Testis (tissue), 3 donors: ENCODE data around the gene GCH1. TPM values are rescaled to one million over a fixed set of nuclear protein-coding genes. Genes with fewer than 3 reads are reported as not detected.

Source experiments
- DNase-seq: peaks from one replicate; pipeline ENCODE4 v3.0.0-alpha.2; 2019
- H3K27ac ChIP-seq, 2 donors: fragments of 200-600 bp; sonication (generic); one replicate each; pipeline ENCODE4 v1.5.1; 2019
- H3K27me3 ChIP-seq: fragments of 200-600 bp; sonication (generic); one replicate; pipeline ENCODE4 v1.5.1; 2019
- H3K36me3 ChIP-seq: fragments of 200-600 bp; sonication (generic); one replicate; pipeline ENCODE4 v1.5.1; 2017; ENCODE audit warnings: low read depth; ENCODE audit errors: missing control alignments
- H3K4me1 ChIP-seq: fragments of 200-600 bp; sonication (generic); one replicate; pipeline ENCODE4 v1.5.1; 2019
- H3K4me3 ChIP-seq, 2 donors: fragments of 200-600 bp; sonication (generic); one replicate each; pipeline ENCODE4 v1.5.1; 2017 to 2019
- H3K9me3 ChIP-seq: fragments of 200-600 bp; sonication (generic); one replicate; pipeline ENCODE4 v1.5.1; 2017
- POLR2A ChIP-seq: fragments of 450-650 bp; IDR thresholded peaks from one replicate; pipeline ENCODE4 v1.6.1; 2017; ENCODE audit warnings: antibody characterized with exemption, mild to moderate bottlenecking, moderate library complexity
- WGBS, 2 donors: methylation state at CpG; one replicate each; pipeline ENCODE4 v1.1.5; 2018; 5-methylcytosine and 5-hydroxymethylcytosine counted together
- intact Hi-C: fragments of 100-400 bp; cut with DNase I; formaldehyde crosslinking; loops from one replicate; pipeline ENCODE4 v1.15.1; 2023; ENCODE audit warnings: low total_unique reads
- polyA plus RNA-seq: library from polyadenylated mRNA; stranded (reverse); fragments of 350-450 nt; fragmentation: Illumina TruSeq; extraction: RNeasy Lipid Tissue Mini Kit (QIAGEN cat#74804); gene quantifications from one replicate; pipeline ENCODE4 v1.2.3, GENCODE V29; 2014; ENCODE audit warnings: low read depth, low replicate concordance; ENCODE audit not compliant: insufficient read depth
- total RNA-seq, 2 donors: library from RNA; depleted of rRNA; stranded (reverse); fragments of >200 nt; gene quantifications; one replicate each; pipeline ENCODE4 v1.2.3, GENCODE V29; 2016
- TF ChIP-seq, protein P1 (sequence below), 3 experiments: fragments of 450-650 bp in 2 of 3; fragments of 200-600 bp in 1 of 3; sonication (generic) in 1 of 3; IDR thresholded peaks; one replicate each; pipeline ENCODE4 v1.5.1; 2016 to 2019; ENCODE audit warnings: antibody characterized with exemption in 3 of 3, mild to moderate bottlenecking in 2 of 3, moderate library complexity in 1 of 3

Gene GCH1
- total and polyA plus RNA-seq, 3 donors from 2014 or later = 8.8 to 15.8 (median 11.3) TPM

DNA sequence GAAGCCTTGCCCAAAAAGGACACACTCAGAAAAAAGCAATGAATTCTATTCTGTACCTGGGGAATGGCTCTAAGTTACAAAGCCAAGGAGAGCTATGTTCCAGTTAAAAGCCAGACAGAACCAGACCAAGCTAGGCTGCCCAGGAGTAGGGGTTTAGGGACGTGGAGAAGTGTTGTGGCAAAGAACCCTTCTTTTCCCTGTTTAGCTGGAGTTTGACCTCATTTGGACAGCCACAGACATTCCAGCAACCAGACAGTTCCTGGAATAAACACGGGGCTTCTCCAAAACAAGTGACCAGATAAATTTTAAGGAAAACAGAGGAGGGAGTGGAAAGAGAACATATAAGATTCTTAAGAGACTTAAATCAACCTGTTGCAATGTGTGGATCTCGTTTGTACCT, 62.3 kb downstream of the GCH1 start:
- H3K4me3 ChIP-seq = no peak overlapping the region
- no peaks in the 10 kb centered on the region for H3K36me3 ChIP-seq
- WGBS, 2 donors = 35 to 62% methylated on average over 3 of the region's 3 CpGs
- intact Hi-C loops = no loop called here
- TF ChIP-seq, protein P1, sequence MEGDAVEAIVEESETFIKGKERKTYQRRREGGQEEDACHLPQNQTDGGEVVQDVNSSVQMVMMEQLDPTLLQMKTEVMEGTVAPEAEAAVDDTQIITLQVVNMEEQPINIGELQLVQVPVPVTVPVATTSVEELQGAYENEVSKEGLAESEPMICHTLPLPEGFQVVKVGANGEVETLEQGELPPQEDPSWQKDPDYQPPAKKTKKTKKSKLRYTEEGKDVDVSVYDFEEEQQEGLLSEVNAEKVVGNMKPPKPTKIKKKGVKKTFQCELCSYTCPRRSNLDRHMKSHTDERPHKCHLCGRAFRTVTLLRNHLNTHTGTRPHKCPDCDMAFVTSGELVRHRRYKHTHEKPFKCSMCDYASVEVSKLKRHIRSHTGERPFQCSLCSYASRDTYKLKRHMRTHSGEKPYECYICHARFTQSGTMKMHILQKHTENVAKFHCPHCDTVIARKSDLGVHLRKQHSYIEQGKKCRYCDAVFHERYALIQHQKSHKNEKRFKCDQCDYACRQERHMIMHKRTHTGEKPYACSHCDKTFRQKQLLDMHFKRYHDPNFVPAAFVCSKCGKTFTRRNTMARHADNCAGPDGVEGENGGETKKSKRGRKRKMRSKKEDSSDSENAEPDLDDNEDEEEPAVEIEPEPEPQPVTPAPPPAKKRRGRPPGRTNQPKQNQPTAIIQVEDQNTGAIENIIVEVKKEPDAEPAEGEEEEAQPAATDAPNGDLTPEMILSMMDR (IDR thresholded peaks at IDR 0.05) = no peak
- TF ChIP-seq POLR2A = no peak
- DNase-seq = no peak
- H3K27me3 ChIP-seq = no peaks in the 10 kb centered on the region
- peak overlapping the region in 1 of 2 donors; percentile 52 for H3K27ac ChIP-seq
- H3K9me3 ChIP-seq = no peaks in the 10 kb centered on the region
- H3K4me1 ChIP-seq = no peaks in the 10 kb centered on the region

DNA sequence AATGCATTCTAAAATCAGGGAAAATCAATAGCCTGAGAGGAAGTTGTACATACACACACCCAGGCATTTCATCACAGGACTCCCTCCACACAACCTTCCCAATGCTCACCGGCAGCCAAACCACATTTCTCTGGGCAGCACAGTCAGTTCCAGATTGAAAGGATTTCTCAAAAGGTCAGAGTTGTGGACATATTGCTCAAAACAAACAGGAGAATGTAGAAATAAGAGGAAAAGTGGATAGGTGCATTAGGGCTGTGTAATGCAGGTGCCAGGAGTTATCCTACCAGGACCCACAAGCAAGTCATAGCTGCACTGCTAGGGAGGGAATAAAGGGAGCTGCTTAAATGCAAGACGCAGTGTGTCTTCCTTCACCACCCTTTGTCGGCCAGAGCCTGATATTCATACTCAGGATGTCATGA, 62.9 kb downstream of the GCH1 start:
- 55 to 68% methylated on average over 3 of the region's 3 CpGs for whole genome bisulfite sequencing, 2 donors
- H3K27ac ChIP-seq = peak overlapping the region in 1 of 2 donors; percentile 52
- H3K4me3 ChIP-seq = no peak overlapping the region
- H3K27me3 ChIP-seq = no peaks in the 10 kb centered on the region
- intact Hi-C loops = no loop called here
- no peaks in the 10 kb centered on the region for H3K36me3 ChIP-seq
- no peak for TF ChIP-seq POLR2A
- TF ChIP-seq, protein P1 (IDR thresholded peaks at IDR 0.05) = no peak
- DNase-seq = peak; percentile 30
- H3K4me1 ChIP-seq = no peaks in the 10 kb centered on the region
- no peaks in the 10 kb centered on the region for H3K9me3 ChIP-seq

DNA sequence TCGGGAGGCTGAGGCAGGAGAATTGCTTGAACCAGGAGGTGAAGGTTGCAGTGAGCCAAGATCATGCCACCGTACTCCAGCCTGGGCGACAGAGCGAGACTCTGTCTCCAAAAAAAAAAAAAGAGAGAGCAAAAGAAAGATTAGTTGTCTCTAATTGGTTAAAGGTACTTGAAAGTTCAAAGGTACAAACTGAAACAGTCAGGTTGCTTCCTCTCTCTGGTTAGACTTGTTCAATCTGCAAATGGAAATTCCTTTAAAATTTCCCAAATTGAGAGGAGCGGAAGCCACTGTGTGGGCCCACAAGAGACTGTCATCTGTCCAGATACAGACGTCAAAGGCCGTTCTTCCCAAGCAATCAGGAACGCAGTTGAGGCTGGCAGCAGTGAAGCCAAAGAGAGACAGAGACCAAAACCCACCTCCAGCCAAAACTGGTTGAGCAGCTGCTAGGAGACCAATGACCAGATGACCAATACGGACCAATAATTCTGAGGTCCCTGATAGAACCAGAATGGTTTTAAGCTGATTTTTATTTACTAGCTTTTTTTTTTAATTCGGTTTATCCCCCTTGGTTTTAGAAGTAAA, 63.6 kb downstream of the GCH1 start:
- 89 to 93% methylated on average over 10 of the region's 10 CpGs for WGBS, 2 donors
- no peak for DNase-seq

DNA sequence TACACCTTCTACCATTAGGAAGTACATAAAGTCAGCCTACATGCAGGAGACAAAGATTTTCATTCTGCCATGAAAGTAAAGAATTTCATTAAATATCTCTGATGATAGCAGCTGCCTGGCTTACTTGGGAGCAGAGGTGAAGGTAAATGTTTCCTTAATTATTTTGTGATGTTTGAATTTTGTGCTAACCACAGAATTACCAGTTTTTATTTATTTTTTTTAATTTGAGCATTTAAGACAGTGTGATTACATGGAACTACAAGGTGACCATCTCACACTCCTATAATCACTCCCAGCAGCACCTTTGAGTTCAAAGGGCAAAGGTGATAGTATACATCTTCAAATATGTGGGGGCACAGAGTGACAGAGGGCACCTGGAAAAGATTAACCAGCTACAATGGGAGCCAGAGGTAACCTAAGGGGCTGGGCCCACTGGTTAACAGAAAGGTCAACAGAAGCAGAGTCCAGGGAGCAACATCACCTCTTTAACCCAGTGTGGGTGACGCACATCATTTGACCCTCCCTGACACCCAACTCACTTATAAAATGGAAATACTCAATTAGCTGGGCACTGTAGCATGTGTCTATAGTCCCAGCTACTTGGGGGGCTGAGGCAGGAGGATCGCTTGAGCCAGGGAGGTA, 65.0 kb downstream of the GCH1 start:
- Histone ChIP-seq H3K27ac (no peak overlapping the region), H3K9me3 (no peaks in the 10 kb centered on the region), H3K36me3 (no peaks in the 10 kb centered on the region), H3K4me3 (no peak overlapping the region), H3K27me3 (no peaks in the 10 kb centered on the region), H3K4me1 (no peaks in the 10 kb centered on the region)
- intact Hi-C loops = no loop called here
- no peak for DNase-seq
- TF ChIP-seq, protein P1 (IDR thresholded peaks at IDR 0.05) = no peak
- TF ChIP-seq POLR2A = no peak
- 93 to 100% methylated on average over 2 of the region's 2 CpGs for WGBS, 2 donors

More for the DNA sequence above, 63.6 kb downstream of the GCH1 start:
- no peak overlapping the region for H3K4me3 ChIP-seq
- H3K4me1 ChIP-seq = no peaks in the 10 kb centered on the region
- H3K36me3 ChIP-seq = no peaks in the 10 kb centered on the region
- H3K27me3 ChIP-seq = no peaks in the 10 kb centered on the region
- TF ChIP-seq, protein P1 (IDR thresholded peaks at IDR 0.05) = no peak
- TF ChIP-seq POLR2A = no peak
- H3K27ac ChIP-seq = no peak overlapping the region
- no peaks in the 10 kb centered on the region for H3K9me3 ChIP-seq
- intact Hi-C loops = no loop called here

DNA sequence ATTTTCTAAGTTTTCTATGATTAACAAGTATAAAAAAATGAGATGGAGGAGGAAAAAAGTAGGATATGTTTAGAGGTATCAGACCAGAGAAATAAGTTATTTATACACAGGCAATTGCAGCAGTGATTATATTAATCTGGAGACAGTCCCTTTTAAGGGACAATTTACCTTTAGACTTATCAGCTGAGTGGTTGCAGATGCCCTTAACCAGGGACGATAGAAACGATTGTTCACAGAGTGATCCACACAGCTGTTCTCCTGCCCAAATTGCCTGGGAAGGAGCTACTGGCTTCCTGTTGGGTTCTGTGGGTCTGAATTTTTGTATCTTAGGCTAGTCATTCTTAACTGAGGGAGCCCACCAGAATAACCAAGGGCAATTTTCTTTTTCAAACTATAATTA, 66.4 kb downstream of the GCH1 start:
- no peak for DNase-seq
- no peak overlapping the region for H3K4me3 ChIP-seq
- 57 to 67% methylated on average over 2 of the region's 2 CpGs for WGBS, 2 donors
- no peak overlapping the region for H3K27ac ChIP-seq
- intact Hi-C loops = no loop called here
- TF ChIP-seq POLR2A = no peak
- TF ChIP-seq, protein P1 (IDR thresholded peaks at IDR 0.05) = no peak
- H3K27me3 ChIP-seq = no peaks in the 10 kb centered on the region
- no peaks in the 10 kb centered on the region for H3K4me1 ChIP-seq
- no peaks in the 10 kb centered on the region for H3K9me3 ChIP-seq
- H3K36me3 ChIP-seq = no peaks in the 10 kb centered on the region
